Adrenal gland (tissue), 5 donors: ENCODE results near the gene CDK15.

Source experiments
- CTCF ChIP-seq, 6 experiments: fragments of 450-650 bp in 4 of 6; fragments of 200-600 bp in 2 of 6; sonication (generic) in 1 of 6; IDR thresholded peaks; 1 replicate in 5 of 6; 2 replicates in 1 of 6; pipeline versions ENCODE4 v1.5.1 to v1.8.0; 2016 to 2021; ENCODE audit warnings: antibody characterized with exemption in 6 of 6, mild to moderate bottlenecking in 2 of 6, moderate library complexity in 1 of 6
- POLR2A ChIP-seq, 2 donors: fragments of 450-650 bp; IDR thresholded peaks; one replicate each; pipeline ENCODE4 v1.6.1; 2017; ENCODE audit warnings: antibody characterized with exemption in 2 of 2, mild to moderate bottlenecking in 2 of 2, moderate library complexity in 1 of 2
- donor health status: DM: no; HTN: no; CAD: no.

DNA sequence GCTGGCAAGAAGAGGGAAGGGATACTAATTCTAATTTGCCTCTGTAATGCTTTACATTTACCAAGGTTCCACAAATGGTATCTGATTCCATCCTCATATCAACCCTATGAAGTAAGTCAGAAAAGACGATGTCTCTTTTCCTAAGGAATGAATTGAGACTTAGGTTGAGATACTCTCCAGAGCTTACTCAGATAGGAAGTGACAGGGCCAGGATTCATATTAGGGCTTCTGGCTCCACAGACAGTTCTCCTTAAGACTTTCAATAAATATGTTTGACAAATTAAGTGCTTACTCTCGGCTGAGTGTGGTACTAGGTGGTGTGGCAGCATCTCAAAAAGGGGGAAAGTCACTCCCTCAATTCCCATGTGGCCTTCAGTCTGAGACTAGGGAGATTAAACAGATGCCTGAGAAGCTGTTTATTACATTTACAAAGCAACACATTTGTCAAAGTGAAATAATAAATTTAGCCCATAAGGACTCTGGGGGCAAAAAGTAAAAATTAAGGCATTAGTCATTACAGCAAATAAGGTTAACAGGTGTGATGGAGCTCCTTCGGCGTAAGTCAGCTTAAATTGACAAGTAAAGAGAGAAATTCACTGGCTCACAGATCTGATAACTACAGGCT is 14.2 kb downstream of the CDK15 start:
- TF ChIP-seq CTCF (IDR thresholded peaks at IDR 0.05): no peak
- no peak for TF ChIP-seq POLR2A (IDR thresholded peaks at IDR 0.05)
